Astrocyte of the spinal cord (primary cell): ENCODE results near the gene PLLP.

Experiments used
- DNase-seq: peaks from one replicate; pipeline ENCODE4 v3.0.0; 2011; ENCODE audit warnings: low read depth, low spot score
- H3K4me3 ChIP-seq: 2 replicates; pipeline ENCODE4 v1.5.1; 2011; ENCODE audit warnings: low read depth, mild to moderate bottlenecking, low read length, moderate library complexity
- CTCF ChIP-seq: IDR thresholded peaks from 2 replicates; pipeline ENCODE4 v1.5.1; 2012; ENCODE audit warnings: low read depth, mild to moderate bottlenecking, low read length, inconsistent platforms
- in situ Hi-C: cut with HindIII; loops from 2 replicates; pipeline ENCODE4 v1.10.0; 2017; ENCODE audit warnings: low sequenced_read_pairs

Gene PLLP

GRCh38 chr16:57263541-57264351 is 20.7 kb downstream of the PLLP start:
- in situ Hi-C loops = no loop called here
- TF ChIP-seq CTCF = no peak
- no peak for DNase-seq
- H3K4me3 ChIP-seq = no peak overlapping the region

- DNase-seq = no peak
- in situ Hi-C loops = no loop called here
- H3K4me3 ChIP-seq = no peak overlapping the region
- TF ChIP-seq CTCF = no peak
These were observed 21.5 kb downstream of the PLLP start for GRCh38 chr16:57262841-57263540.

- no peak overlapping the region for H3K4me3 ChIP-seq
- in situ Hi-C loops = no loop called here
- TF ChIP-seq CTCF = no peak
- no peak for DNase-seq
These were observed 22.7 kb downstream of the PLLP start for GRCh38 chr16:57261806-57262205.

- in situ Hi-C loops = no loop called here
- H3K4me3 ChIP-seq = no peak overlapping the region
- DNase-seq = peak; percentile 78
- TF ChIP-seq CTCF = no peak
These were observed 24.1 kb downstream of the PLLP start for GRCh38 chr16:57260294-57260929.

- DNase-seq = no peak
- H3K4me3 ChIP-seq = no peak overlapping the region
- no peak for TF ChIP-seq CTCF
- in situ Hi-C loops = no loop called here
These were observed 25.5 kb downstream of the PLLP start for GRCh38 chr16:57258910-57259475.

GRCh38 chr16:57258226-57258909 is 26.1 kb downstream of the PLLP start:
- in situ Hi-C loops = no loop called here
- DNase-seq = no peak
- no peak overlapping the region for H3K4me3 ChIP-seq
- no peak for TF ChIP-seq CTCF
